SU-DHL-6 (cell line): Measurements from ENCODE around the gene VANGL2.

Experiments used
- CTCF ChIP-seq: fragments of 200-600 bp; sonication (generic); IDR thresholded peaks from one replicate; pipeline ENCODE4 v1.5.1; 2017; ENCODE audit warnings: antibody characterized with exemption, mild to moderate bottlenecking, low read length, moderate library complexity; ENCODE audit not compliant: insufficient read depth, poor library complexity, severe bottlenecking
- EZH2phosphoT487 ChIP-seq: fragments of 200-600 bp; sonication (generic), shearing (Covaris generic); conservative IDR thresholded peaks from 2 replicates; pipeline ENCODE4 v1.6.1; 2018; ENCODE audit warnings: mild to moderate bottlenecking, antibody characterized with exemption, low read length, moderate library complexity, mixed read lengths

GRCh38 chr1:160406131-160406968, 6.0 kb downstream of the VANGL2 start:
- no peak for TF ChIP-seq CTCF
- no peak for TF ChIP-seq EZH2phosphoT487
